H9 (cell line): Measurements from ENCODE around the gene PDYN. TPM values are rescaled to one million over a fixed set of nuclear protein-coding genes. Genes with fewer than 3 reads are reported as not detected.

Source experiments
- DNase-seq: peaks from one replicate; pipeline ENCODE4 v3.0.0-alpha.2; 2017
- H2AFZ ChIP-seq: one replicate; pipeline ENCODE4 v1.6.1; 2013; ENCODE audit warnings: mild to moderate bottlenecking, low read length, control low read depth, moderate library complexity
- H2AK5ac ChIP-seq: 2 replicates; pipeline ENCODE4 v1.6.1; 2013; ENCODE audit warnings: low read length, control low read depth, mixed read lengths; ENCODE audit not compliant: insufficient read length
- H2BK120ac ChIP-seq: one replicate; pipeline ENCODE4 v1.6.1; 2013; ENCODE audit warnings: low read depth, mild to moderate bottlenecking, low read length, control low read depth, inconsistent platforms; ENCODE audit not compliant: poor library complexity, severe bottlenecking
- H2BK12ac ChIP-seq: 2 replicates; pipeline ENCODE4 v1.6.1; 2013; ENCODE audit warnings: low read length, control low read depth, mixed read lengths, low read depth; ENCODE audit not compliant: insufficient read length
- H2BK15ac ChIP-seq: 2 replicates; pipeline ENCODE4 v1.6.1; 2013; ENCODE audit warnings: low read depth, low read length, control low read depth
- H2BK20ac ChIP-seq: one replicate; pipeline ENCODE4 v1.6.1; 2013; ENCODE audit warnings: low read depth, mild to moderate bottlenecking, low read length, control low read depth, inconsistent platforms; ENCODE audit not compliant: poor library complexity, severe bottlenecking
- H2BK5ac ChIP-seq: 2 replicates; pipeline ENCODE4 v1.6.1; 2013; ENCODE audit warnings: low read length, control low read depth, mixed read lengths; ENCODE audit not compliant: insufficient read length
- H3K14ac ChIP-seq: 2 replicates; pipeline ENCODE4 v1.6.1; 2013; ENCODE audit warnings: low read length, control low read depth; ENCODE audit not compliant: insufficient read depth
- H3K18ac ChIP-seq: 2 replicates; pipeline ENCODE4 v1.6.1; 2013; ENCODE audit warnings: low read depth, mild to moderate bottlenecking, mixed read lengths, low read length, control low read depth; ENCODE audit not compliant: insufficient read length
- H3K23ac ChIP-seq: 2 replicates; pipeline ENCODE4 v1.6.1; 2013; ENCODE audit warnings: low read length, control low read depth, mixed read lengths, low read depth; ENCODE audit not compliant: insufficient read length
- H3K23me2 ChIP-seq: 2 replicates; pipeline ENCODE4 v1.6.1; 2013; ENCODE audit warnings: low read depth, mild to moderate bottlenecking, mixed read lengths, low read length, control low read depth; ENCODE audit not compliant: insufficient read length, poor library complexity, severe bottlenecking
- H3K27ac ChIP-seq: 2 replicates; pipeline ENCODE4 v1.5.1; 2013; ENCODE audit warnings: low read length, control low read depth, mixed read lengths, low read depth; ENCODE audit not compliant: insufficient read length
- H3K27me3 ChIP-seq: 2 replicates; pipeline ENCODE4 v1.6.1; 2013; ENCODE audit warnings: low read length, control low read depth, inconsistent platforms; ENCODE audit not compliant: insufficient read depth
- H3K4ac ChIP-seq: 2 replicates; pipeline ENCODE4 v1.6.1; 2013; ENCODE audit warnings: low read depth, mild to moderate bottlenecking, control low read depth, inconsistent platforms, low read length, moderate library complexity
- H3K4me1 ChIP-seq: 2 replicates; pipeline ENCODE4 v1.6.1; 2013; ENCODE audit warnings: low read length, control low read depth, inconsistent platforms; ENCODE audit not compliant: insufficient read depth
- H3K4me2 ChIP-seq: 2 replicates; pipeline ENCODE4 v1.6.1; 2013; ENCODE audit warnings: low read length, control low read depth, mixed read lengths; ENCODE audit not compliant: insufficient read length, insufficient read depth
- H3K56ac ChIP-seq: 2 replicates; pipeline ENCODE4 v1.6.1; 2013; ENCODE audit warnings: low read depth, mild to moderate bottlenecking, mixed read lengths, low read length, control low read depth; ENCODE audit not compliant: insufficient read length
- H3K79me1 ChIP-seq: 2 replicates; pipeline ENCODE4 v1.6.1; 2013; ENCODE audit warnings: low read depth, mild to moderate bottlenecking, moderate library complexity, low read length, control low read depth, inconsistent platforms; ENCODE audit not compliant: insufficient read depth, poor library complexity, severe bottlenecking
- H3K79me2 ChIP-seq: 2 replicates; pipeline ENCODE4 v1.6.1; 2013; ENCODE audit warnings: low read length, control low read depth, inconsistent platforms; ENCODE audit not compliant: insufficient read depth
- H3K9ac ChIP-seq: 2 replicates; pipeline ENCODE4 v1.6.1; 2013; ENCODE audit warnings: low read length, control low read depth, mixed read lengths; ENCODE audit not compliant: insufficient read length; ENCODE audit errors: extremely low read depth
- H3K9me3 ChIP-seq: one replicate; pipeline ENCODE4 v1.6.1; 2013; ENCODE audit warnings: low read depth, low read length, inconsistent platforms; ENCODE audit not compliant: control insufficient read depth
- H3T11ph ChIP-seq: one replicate; pipeline ENCODE4 v1.6.1; 2013; ENCODE audit warnings: mild to moderate bottlenecking, low read length, control low read depth, inconsistent platforms
- H4K20me1 ChIP-seq: one replicate; pipeline ENCODE4 v1.6.1; 2013; ENCODE audit not compliant: control insufficient read depth, insufficient read length, insufficient read depth
- H4K5ac ChIP-seq: 2 replicates; pipeline ENCODE4 v1.6.1; 2013; ENCODE audit warnings: low read depth, mild to moderate bottlenecking, mixed read lengths, low read length, control low read depth; ENCODE audit not compliant: insufficient read length
- H4K8ac ChIP-seq: replicated peaks from 2 replicates; pipeline ENCODE4 v1.6.1; 2013; ENCODE audit warnings: low read length, control low read depth, mixed read lengths, low read depth; ENCODE audit not compliant: insufficient read length
- H4K91ac ChIP-seq: 2 replicates; pipeline ENCODE4 v1.6.1; 2013; ENCODE audit warnings: low read depth, mild to moderate bottlenecking, moderate library complexity, mixed read lengths, low read length, control low read depth; ENCODE audit not compliant: insufficient read length
- H3K27ac Mint-ChIP-seq, 3 experiments: 2 replicates in 2 of 3; 3 replicates in 1 of 3; pipeline ENCODE4 v1.8.0; 2020 to 2021; ENCODE audit warnings: mixed read lengths in 3 of 3, mild to moderate bottlenecking in 1 of 3, moderate library complexity in 1 of 3
- H3K27me3 Mint-ChIP-seq: 2 replicates; pipeline ENCODE4 v1.8.0; 2021; ENCODE audit warnings: low read depth, mild to moderate bottlenecking, moderate library complexity, mixed read lengths
- H3K36me3 Mint-ChIP-seq, 3 experiments: 2 replicates in 2 of 3; 3 replicates in 1 of 3; pipeline ENCODE4 v1.8.0; 2020 to 2021; ENCODE audit warnings: low read depth in 3 of 3, mixed read lengths in 3 of 3; ENCODE audit not compliant: insufficient read depth in 1 of 3
- H3K4me1 Mint-ChIP-seq, 2 experiments: 2 replicates each; pipeline ENCODE4 v1.8.0; 2020; ENCODE audit warnings: mixed read lengths in 2 of 2
- H3K4me3 Mint-ChIP-seq, 2 experiments: 2 replicates in 1 of 2; 3 replicates in 1 of 2; pipeline ENCODE4 v1.8.0; 2020 to 2021; ENCODE audit warnings: mild to moderate bottlenecking in 2 of 2, mixed read lengths in 2 of 2, moderate library complexity in 1 of 2
- H3K9me3 Mint-ChIP-seq, 2 experiments: 2 replicates in 1 of 2; 3 replicates in 1 of 2; pipeline ENCODE4 v1.8.0; 2020; ENCODE audit warnings: mild to moderate bottlenecking in 2 of 2, mixed read lengths in 2 of 2, moderate library complexity in 1 of 2
- WGBS: extraction: QIAGEN DNeasy Blood & Tissue Kit; methylation state at CpG from one replicate; pipeline ENCODE4 v1.1.7; 2013; ENCODE audit warnings: missing lambda C conversion rate, low lambda C conversion rate, mixed read lengths; ENCODE audit not compliant: insufficient read length; ENCODE audit errors: extremely low coverage; 5-methylcytosine and 5-hydroxymethylcytosine counted together
- total RNA-seq: library from RNA; stranded (reverse); gene quantifications from 2 replicates; pipeline ENCODE4 v1.2.1, GENCODE V29; 2021
- TF ChIP-seq, protein P1 (sequence below): fragments of 200-600 bp; sonication (generic); conservative IDR thresholded peaks from 3 replicates; pipeline ENCODE4 v1.8.0; 2021; ENCODE audit warnings: antibody characterized with exemption, mild to moderate bottlenecking

Gene PDYN
- total RNA-seq, 1 experiment from 2014 or later: 0.63 TPM

GRCh38 chr20:1946442-1946761 lies 47.5 kb downstream of the PDYN start:
- H3K4me2 ChIP-seq: peak overlapping the region; percentile 68
- H3K9me3 ChIP-seq: no peaks in the 10 kb centered on the region
- peaks cover 62% of the 10 kb centered on the region for H3K27me3 Mint-ChIP-seq
- no peak overlapping the region for H2BK15ac ChIP-seq
- H2BK12ac ChIP-seq: no peak overlapping the region
- no peaks in the 10 kb centered on the region; the same call in 1 of the 2 replicates for H3K27me3 ChIP-seq
- no peak overlapping the region for H3K4ac ChIP-seq
- H2BK20ac ChIP-seq: no peak overlapping the region
- H4K5ac ChIP-seq: no peak overlapping the region
- H3K9me3 Mint-ChIP-seq: no peaks in the 10 kb centered on the region; a peak in 2 of 5 replicates
- H3K23me2 ChIP-seq: peaks cover 9% of the 10 kb centered on the region
- H3K79me2 ChIP-seq: no peaks in the 10 kb centered on the region
- no peak overlapping the region for H4K8ac ChIP-seq
- H3K18ac ChIP-seq: peak overlapping the region; percentile 9
- TF ChIP-seq, protein P1, sequence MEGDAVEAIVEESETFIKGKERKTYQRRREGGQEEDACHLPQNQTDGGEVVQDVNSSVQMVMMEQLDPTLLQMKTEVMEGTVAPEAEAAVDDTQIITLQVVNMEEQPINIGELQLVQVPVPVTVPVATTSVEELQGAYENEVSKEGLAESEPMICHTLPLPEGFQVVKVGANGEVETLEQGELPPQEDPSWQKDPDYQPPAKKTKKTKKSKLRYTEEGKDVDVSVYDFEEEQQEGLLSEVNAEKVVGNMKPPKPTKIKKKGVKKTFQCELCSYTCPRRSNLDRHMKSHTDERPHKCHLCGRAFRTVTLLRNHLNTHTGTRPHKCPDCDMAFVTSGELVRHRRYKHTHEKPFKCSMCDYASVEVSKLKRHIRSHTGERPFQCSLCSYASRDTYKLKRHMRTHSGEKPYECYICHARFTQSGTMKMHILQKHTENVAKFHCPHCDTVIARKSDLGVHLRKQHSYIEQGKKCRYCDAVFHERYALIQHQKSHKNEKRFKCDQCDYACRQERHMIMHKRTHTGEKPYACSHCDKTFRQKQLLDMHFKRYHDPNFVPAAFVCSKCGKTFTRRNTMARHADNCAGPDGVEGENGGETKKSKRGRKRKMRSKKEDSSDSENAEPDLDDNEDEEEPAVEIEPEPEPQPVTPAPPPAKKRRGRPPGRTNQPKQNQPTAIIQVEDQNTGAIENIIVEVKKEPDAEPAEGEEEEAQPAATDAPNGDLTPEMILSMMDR: no peak
- no peak overlapping the region for H3K56ac ChIP-seq
- H3K36me3 Mint-ChIP-seq: no peaks in the 10 kb centered on the region
- no peak overlapping the region for H3T11ph ChIP-seq
- no peaks in the 10 kb centered on the region for H3K79me1 ChIP-seq
- H3K4me3 Mint-ChIP-seq: peak overlapping the region; percentile 64 to 75; a peak in 4 of 5 replicates
- no peak overlapping the region for H3K23ac ChIP-seq
- no peak overlapping the region for H2AK5ac ChIP-seq
- H2BK5ac ChIP-seq: no peak overlapping the region
- H2AFZ ChIP-seq: peak overlapping the region; percentile 57
- H4K20me1 ChIP-seq: no peaks in the 10 kb centered on the region
- H3K27ac ChIP-seq: no peak overlapping the region
- peaks cover 45 to 59% of the 10 kb centered on the region in 2 experiments for H3K4me1 Mint-ChIP-seq
- H2BK120ac ChIP-seq: no peak overlapping the region
- no peak overlapping the region for H4K91ac ChIP-seq
- H3K14ac ChIP-seq: no peak overlapping the region
- no CpG with 5 or more reads among the region's 7 CpGs for WGBS
- peaks cover 2% of the 10 kb centered on the region; the same call in 1 of the 2 replicates for H3K4me1 ChIP-seq
- no peak for DNase-seq
- H3K9ac ChIP-seq: no peak overlapping the region
- peak overlapping the region in 1 of 3 experiments; percentile 76; a peak in 2 of 7 replicates for H3K27ac Mint-ChIP-seq
